ENCODE data around the gene MYO7A.

Gene MYO7A

GRCh38 chr11:77127920-77128691 lies at the start of gene MYO7A:
MYO7A (plus strand) TSS chr11:77128246; CDS start chr11:77130635, 2,389 bp downstream.
- H2AFZ ChIP-seq (ENCODE audit: low read length): peak within 1 kb of the TSS; percentile 91
- peak; percentile 88 for DNase-seq
- peak within 1 kb of the TSS; percentile 81 for H3K27ac ChIP-seq (ENCODE audit: low read length)
- H4K20me1 ChIP-seq (ENCODE audit: insufficient read depth, low read length): no peaks in the 10 kb centered on the region
- no peaks in the 10 kb centered on the region for H3K9me2 ChIP-seq (replicated peaks; ENCODE audit: insufficient read depth, low read length)
- peaks cover 10% of the 10 kb centered on the region; the same call in 1 of the 2 replicates for H3F3A ChIP-seq (ENCODE audit: insufficient read depth, low read length)
- no peaks in the 10 kb centered on the region for H3K9me3 ChIP-seq (replicated peaks; ENCODE audit: insufficient read depth, low read length)
- H3K27me3 ChIP-seq (replicated peaks; ENCODE audit: insufficient read depth, low read length): no peaks in the 10 kb centered on the region
- peak within 1 kb of the TSS; percentile 91 for H3K4me2 ChIP-seq (ENCODE audit: low read depth, low read length)
- H3K4me1 ChIP-seq (ENCODE audit: low read length): peaks cover 14% of the 10 kb centered on the region
- H3K79me2 ChIP-seq (ENCODE audit: low read length): peaks cover 12% of the 10 kb centered on the region; the same call in 1 of the 2 replicates
- no peak for TF ChIP-seq EZH2phosphoT487 (IDR thresholded peaks at IDR 0.05; ENCODE audit: low read length)
- no peak for TF ChIP-seq EZH2 (optimal IDR thresholded peaks at IDR 0.05; ENCODE audit: low read depth, low read length)
- TF ChIP-seq CTCF (IDR thresholded peaks at IDR 0.05; ENCODE audit: low read length): no peak
- H3K36me3 ChIP-seq (replicated peaks; ENCODE audit: insufficient read depth, low read length): no peaks in the 10 kb centered on the region
- peak within 1 kb of the TSS; percentile 75 for H3K4me3 ChIP-seq (ENCODE audit: low read length)
- H3K9ac ChIP-seq (ENCODE audit: low read length): peak within 1 kb of the TSS; percentile 67

GRCh38 chr11:77079666-77080065 lies 48.4 kb upstream of the MYO7A start:
- Histone ChIP-seq H3K36me3 (replicated peaks; ENCODE audit: insufficient read depth, low read length) (no peaks in the 10 kb centered on the region), H3K9me3 (replicated peaks; ENCODE audit: insufficient read depth, low read length) (no peaks in the 10 kb centered on the region), H3K9me2 (replicated peaks; ENCODE audit: insufficient read depth, low read length) (no peaks in the 10 kb centered on the region), H3K9ac (ENCODE audit: low read length) (no peak overlapping the region), H4K20me1 (ENCODE audit: insufficient read depth, low read length) (no peaks in the 10 kb centered on the region), H3F3A (ENCODE audit: insufficient read depth, low read length) (no peaks in the 10 kb centered on the region), H2AFZ (ENCODE audit: low read length) (no peak overlapping the region), H3K4me2 (ENCODE audit: low read depth, low read length) (no peak overlapping the region), H3K4me3 (ENCODE audit: low read length) (no peak overlapping the region), H3K4me1 (ENCODE audit: low read length) (0 out of 2 replicates have a peak, but pooled peaks cover 4% of the 10 kb centered on the region), H3K27me3 (replicated peaks; ENCODE audit: insufficient read depth, low read length) (no peaks in the 10 kb centered on the region), H3K79me2 (ENCODE audit: low read length) (no peaks in the 10 kb centered on the region), H3K27ac (ENCODE audit: low read length) (no peak overlapping the region)
- DNase-seq: peak; percentile 8
- TF ChIP-seq CTCF (IDR thresholded peaks at IDR 0.05; ENCODE audit: low read length) (no peak), EZH2 (optimal IDR thresholded peaks at IDR 0.05; ENCODE audit: low read depth, low read length) (no peak), EZH2phosphoT487 (IDR thresholded peaks at IDR 0.05; ENCODE audit: low read length) (no peak)

- H3K9ac ChIP-seq (ENCODE audit: low read length): no peak overlapping the region
- TF ChIP-seq EZH2 (optimal IDR thresholded peaks at IDR 0.05; ENCODE audit: low read depth, low read length) (no peak), CTCF (IDR thresholded peaks at IDR 0.05; ENCODE audit: low read length) (no peak), EZH2phosphoT487 (IDR thresholded peaks at IDR 0.05; ENCODE audit: low read length) (no peak)
- H3K4me1 ChIP-seq (ENCODE audit: low read length): 0 out of 2 replicates have a peak, but pooled peaks cover 4% of the 10 kb centered on the region
- no peak overlapping the region for H3K4me2 ChIP-seq (ENCODE audit: low read depth, low read length)
- H3K79me2 ChIP-seq (ENCODE audit: low read length): no peaks in the 10 kb centered on the region
- no peaks in the 10 kb centered on the region for H3K36me3 ChIP-seq (replicated peaks; ENCODE audit: insufficient read depth, low read length)
- no peaks in the 10 kb centered on the region for H3K9me3 ChIP-seq (replicated peaks; ENCODE audit: insufficient read depth, low read length)
- no peaks in the 10 kb centered on the region for H4K20me1 ChIP-seq (ENCODE audit: insufficient read depth, low read length)
- no peaks in the 10 kb centered on the region for H3F3A ChIP-seq (ENCODE audit: insufficient read depth, low read length)
- H2AFZ ChIP-seq (ENCODE audit: low read length): no peak overlapping the region
- H3K4me3 ChIP-seq (ENCODE audit: low read length): no peak overlapping the region
- no peaks in the 10 kb centered on the region for H3K9me2 ChIP-seq (replicated peaks; ENCODE audit: insufficient read depth, low read length)
- H3K27ac ChIP-seq (ENCODE audit: low read length): no peak overlapping the region
- H3K27me3 ChIP-seq (replicated peaks; ENCODE audit: insufficient read depth, low read length): no peaks in the 10 kb centered on the region
- DNase-seq: no peak
Measured at GRCh38 chr11:77080643-77081210, 47.3 kb upstream of the MYO7A start.

All from MM.1S (cell line).